ENCODE measurements around the gene ARID2. TPM values are rescaled to one million over a fixed set of nuclear protein-coding genes. Genes with fewer than 3 reads are reported as not detected.

ARID2 gene
- total RNA-seq, 1 donor from 2014 or later, result 15.7 TPM

- intact Hi-C loops (cut with micrococcal nuclease), result no loop called here
- peaks cover 27% of the 10 kb centered on the region for H3K4me1 ChIP-seq
- no peak for DNase-seq
- H3K27ac ChIP-seq (replicated peaks), result no peak overlapping the region
- peaks cover 3% of the 10 kb centered on the region for H3K36me3 ChIP-seq
- TF ChIP-seq CTCF (IDR thresholded peaks at IDR 0.05; ENCODE audit: borderline replicate concordance), result no peak
- peaks cover 16% of the 10 kb centered on the region for H3K9me3 ChIP-seq (replicated peaks)
- no peak overlapping the region for H3K4me3 ChIP-seq
- no peaks in the 10 kb centered on the region for H3K27me3 ChIP-seq (ENCODE audit: low read depth)
Observed at GRCh38 chr12:45703942-45704341, 25.6 kb upstream of the ARID2 start.

GRCh38 chr12:45704968-45705367 is 24.5 kb upstream of the ARID2 start:
- no peak for DNase-seq
- no peak for TF ChIP-seq CTCF (IDR thresholded peaks at IDR 0.05; ENCODE audit: borderline replicate concordance)
- no peaks in the 10 kb centered on the region for H3K27me3 ChIP-seq (ENCODE audit: low read depth)
- H3K36me3 ChIP-seq, result peaks cover 3% of the 10 kb centered on the region
- no peak overlapping the region for H3K4me3 ChIP-seq
- peaks cover 27% of the 10 kb centered on the region for H3K4me1 ChIP-seq
- H3K27ac ChIP-seq (replicated peaks), result no peak overlapping the region
- peaks cover 16% of the 10 kb centered on the region for H3K9me3 ChIP-seq (replicated peaks)
- intact Hi-C loops (cut with micrococcal nuclease), result no loop called here

- Histone ChIP-seq H3K36me3 (peaks cover 3% of the 10 kb centered on the region), H3K4me3 (no peak overlapping the region), H3K27ac (replicated peaks) (peak overlapping the region; percentile 31), H3K4me1 (peaks cover 27% of the 10 kb centered on the region), H3K27me3 (ENCODE audit: low read depth) (no peaks in the 10 kb centered on the region), H3K9me3 (replicated peaks) (peaks cover 14% of the 10 kb centered on the region)
- no peak for DNase-seq
- intact Hi-C loops (cut with micrococcal nuclease), result no loop called here
- TF ChIP-seq CTCF (IDR thresholded peaks at IDR 0.05; ENCODE audit: borderline replicate concordance), result no peak
Observed at GRCh38 chr12:45705404-45705803, 24.1 kb upstream of the ARID2 start.

GRCh38 chr12:45707241-45707857 is 22.2 kb upstream of the ARID2 start:
- Histone ChIP-seq H3K9me3 (replicated peaks) (no peaks in the 10 kb centered on the region), H3K27me3 (ENCODE audit: low read depth) (no peaks in the 10 kb centered on the region), H3K27ac (replicated peaks) (no peak overlapping the region), H3K36me3 (no peaks in the 10 kb centered on the region), H3K4me3 (no peak overlapping the region), H3K4me1 (peaks cover 27% of the 10 kb centered on the region)
- intact Hi-C loops (cut with micrococcal nuclease), result no loop called here
- DNase-seq, result no peak
- TF ChIP-seq CTCF (IDR thresholded peaks at IDR 0.05; ENCODE audit: borderline replicate concordance), result no peak

- intact Hi-C loops (cut with micrococcal nuclease), result no loop called here
- TF ChIP-seq CTCF (IDR thresholded peaks at IDR 0.05; ENCODE audit: borderline replicate concordance), result no peak
- H3K27ac ChIP-seq (replicated peaks), result no peak overlapping the region
- H3K36me3 ChIP-seq, result no peaks in the 10 kb centered on the region
- no peaks in the 10 kb centered on the region for H3K9me3 ChIP-seq (replicated peaks)
- no peak overlapping the region for H3K4me3 ChIP-seq
- H3K4me1 ChIP-seq, result peaks cover 24% of the 10 kb centered on the region
- no peak for DNase-seq
- H3K27me3 ChIP-seq (ENCODE audit: low read depth), result no peaks in the 10 kb centered on the region
Observed at GRCh38 chr12:45708363-45708762, 21.1 kb upstream of the ARID2 start.
